WERI-Rb-1 (cell line): Measurements from ENCODE around the gene METTL23.

Source experiments
- DNase-seq: peaks from one replicate; pipeline ENCODE4 v3.0.0-alpha.2; 2020
- H3K27ac ChIP-seq: fragments of 250-450 bp; sonication (Bioruptor Pico); 2 replicates; pipeline ENCODE4 v1.5.1; 2020; ENCODE audit warnings: mild to moderate bottlenecking, moderate library complexity
- H3K27me3 ChIP-seq: fragments of 250-450 bp; sonication (Bioruptor Pico); 2 replicates; pipeline ENCODE4 v1.5.1; 2021; ENCODE audit warnings: mild to moderate bottlenecking, low read depth, moderate library complexity; ENCODE audit not compliant: insufficient read depth, severe bottlenecking
- H3K36me3 ChIP-seq: fragments of 250-450 bp; sonication (Bioruptor Pico); 2 replicates; pipeline ENCODE4 v1.5.1; 2020; ENCODE audit warnings: mild to moderate bottlenecking, moderate library complexity
- H3K4me3 ChIP-seq: 2 replicates; pipeline ENCODE4 v1.5.1; 2011; ENCODE audit warnings: low read depth, mild to moderate bottlenecking, control low read depth, low read length
- H3K9me3 ChIP-seq: fragments of 250-450 bp; sonication (Bioruptor Pico); 2 replicates; pipeline ENCODE4 v1.5.1; 2021; ENCODE audit warnings: mild to moderate bottlenecking, moderate library complexity; ENCODE audit not compliant: severe bottlenecking
- TF ChIP-seq, protein P1 (sequence below): IDR thresholded peaks from 2 replicates; pipeline ENCODE4 v1.5.1; 2011; ENCODE audit warnings: low read depth, mild to moderate bottlenecking, control low read depth, inconsistent platforms, low read length

The METTL23 gene

DNA sequence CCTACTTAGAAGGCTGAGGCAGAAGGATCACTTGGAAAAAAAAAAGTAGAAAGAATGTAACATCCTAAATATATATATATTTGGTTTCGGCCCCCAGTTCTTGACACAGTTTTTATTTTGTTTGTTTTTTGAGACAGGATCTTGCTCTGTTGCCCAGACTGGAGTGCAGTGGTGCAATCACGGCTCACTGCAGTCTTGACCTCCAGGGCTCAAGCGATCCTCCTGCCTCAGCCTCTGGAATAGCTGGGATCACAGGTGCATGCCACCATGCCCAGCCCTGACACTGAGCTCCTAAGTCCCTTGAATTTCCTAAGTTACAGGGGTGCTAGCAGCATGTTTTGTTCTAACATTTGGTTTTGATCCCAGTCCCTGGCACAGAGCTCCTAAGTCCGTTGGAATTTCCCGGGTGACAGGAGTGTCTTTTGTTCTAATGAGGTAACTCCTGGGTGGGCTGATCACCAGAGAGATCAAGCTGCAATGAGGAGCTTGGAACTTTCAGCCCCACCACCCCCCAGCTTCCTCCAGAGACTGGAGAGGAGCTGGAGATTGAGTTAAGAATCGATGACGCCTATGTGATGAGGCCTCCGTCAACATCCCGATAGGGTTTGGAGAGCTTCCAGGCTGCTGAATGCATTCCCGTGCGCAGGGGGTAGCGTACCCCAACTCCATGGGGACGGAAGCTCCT is 35.9 kb upstream of the METTL23 start:
- no peak overlapping the region for H3K27ac ChIP-seq
- no peaks in the 10 kb centered on the region for H3K27me3 ChIP-seq
- TF ChIP-seq, protein P1, sequence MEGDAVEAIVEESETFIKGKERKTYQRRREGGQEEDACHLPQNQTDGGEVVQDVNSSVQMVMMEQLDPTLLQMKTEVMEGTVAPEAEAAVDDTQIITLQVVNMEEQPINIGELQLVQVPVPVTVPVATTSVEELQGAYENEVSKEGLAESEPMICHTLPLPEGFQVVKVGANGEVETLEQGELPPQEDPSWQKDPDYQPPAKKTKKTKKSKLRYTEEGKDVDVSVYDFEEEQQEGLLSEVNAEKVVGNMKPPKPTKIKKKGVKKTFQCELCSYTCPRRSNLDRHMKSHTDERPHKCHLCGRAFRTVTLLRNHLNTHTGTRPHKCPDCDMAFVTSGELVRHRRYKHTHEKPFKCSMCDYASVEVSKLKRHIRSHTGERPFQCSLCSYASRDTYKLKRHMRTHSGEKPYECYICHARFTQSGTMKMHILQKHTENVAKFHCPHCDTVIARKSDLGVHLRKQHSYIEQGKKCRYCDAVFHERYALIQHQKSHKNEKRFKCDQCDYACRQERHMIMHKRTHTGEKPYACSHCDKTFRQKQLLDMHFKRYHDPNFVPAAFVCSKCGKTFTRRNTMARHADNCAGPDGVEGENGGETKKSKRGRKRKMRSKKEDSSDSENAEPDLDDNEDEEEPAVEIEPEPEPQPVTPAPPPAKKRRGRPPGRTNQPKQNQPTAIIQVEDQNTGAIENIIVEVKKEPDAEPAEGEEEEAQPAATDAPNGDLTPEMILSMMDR = no peak
- H3K4me3 ChIP-seq = no peak overlapping the region
- H3K36me3 ChIP-seq = peaks cover 20% of the 10 kb centered on the region
- DNase-seq = no peak
- H3K9me3 ChIP-seq = no peaks in the 10 kb centered on the region

DNA sequence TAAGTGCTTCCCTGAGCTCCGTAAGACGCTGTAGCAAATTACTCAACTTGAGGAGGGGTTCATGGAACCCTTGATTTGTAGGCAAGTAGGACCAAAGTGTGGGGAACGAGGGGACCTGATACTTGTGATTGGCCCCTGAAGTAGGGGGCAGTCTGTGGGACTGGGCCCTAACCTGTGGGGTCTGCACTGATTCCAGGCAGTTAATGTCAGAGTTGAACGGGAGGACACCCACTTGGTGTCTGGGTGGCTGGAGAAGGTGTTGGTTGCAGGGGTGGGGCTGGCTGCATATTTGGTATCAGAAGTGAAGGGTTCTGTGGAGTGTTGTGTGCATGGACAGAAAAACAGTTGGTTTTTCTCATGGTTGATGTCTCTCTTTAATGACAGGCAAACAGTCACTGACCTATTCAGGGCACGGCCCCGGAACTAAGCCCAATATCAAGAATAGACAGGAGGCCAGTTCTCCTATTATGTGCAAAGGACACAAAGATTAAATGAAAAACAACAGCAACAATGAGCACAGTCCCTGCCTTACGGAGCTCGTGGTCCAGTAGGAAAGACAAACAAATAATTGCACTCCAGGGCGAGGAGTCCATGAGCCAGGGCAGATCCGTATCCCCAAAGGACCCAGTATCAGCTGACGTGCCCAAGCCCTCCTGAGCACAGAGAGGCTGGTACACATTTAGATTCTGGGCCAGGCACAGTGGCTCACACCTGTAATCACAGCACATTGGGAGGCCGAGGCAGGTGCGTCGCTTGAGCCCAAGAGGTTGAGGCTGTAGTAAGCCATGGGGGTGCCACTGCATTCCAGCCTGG is 35.1 kb upstream of the METTL23 start:
- no peak overlapping the region for H3K27ac ChIP-seq
- no peaks in the 10 kb centered on the region for H3K27me3 ChIP-seq
- H3K36me3 ChIP-seq = peaks cover 14% of the 10 kb centered on the region
- TF ChIP-seq, protein P1 = no peak
- H3K4me3 ChIP-seq = no peak overlapping the region
- H3K9me3 ChIP-seq = no peaks in the 10 kb centered on the region
- no peak for DNase-seq

DNA sequence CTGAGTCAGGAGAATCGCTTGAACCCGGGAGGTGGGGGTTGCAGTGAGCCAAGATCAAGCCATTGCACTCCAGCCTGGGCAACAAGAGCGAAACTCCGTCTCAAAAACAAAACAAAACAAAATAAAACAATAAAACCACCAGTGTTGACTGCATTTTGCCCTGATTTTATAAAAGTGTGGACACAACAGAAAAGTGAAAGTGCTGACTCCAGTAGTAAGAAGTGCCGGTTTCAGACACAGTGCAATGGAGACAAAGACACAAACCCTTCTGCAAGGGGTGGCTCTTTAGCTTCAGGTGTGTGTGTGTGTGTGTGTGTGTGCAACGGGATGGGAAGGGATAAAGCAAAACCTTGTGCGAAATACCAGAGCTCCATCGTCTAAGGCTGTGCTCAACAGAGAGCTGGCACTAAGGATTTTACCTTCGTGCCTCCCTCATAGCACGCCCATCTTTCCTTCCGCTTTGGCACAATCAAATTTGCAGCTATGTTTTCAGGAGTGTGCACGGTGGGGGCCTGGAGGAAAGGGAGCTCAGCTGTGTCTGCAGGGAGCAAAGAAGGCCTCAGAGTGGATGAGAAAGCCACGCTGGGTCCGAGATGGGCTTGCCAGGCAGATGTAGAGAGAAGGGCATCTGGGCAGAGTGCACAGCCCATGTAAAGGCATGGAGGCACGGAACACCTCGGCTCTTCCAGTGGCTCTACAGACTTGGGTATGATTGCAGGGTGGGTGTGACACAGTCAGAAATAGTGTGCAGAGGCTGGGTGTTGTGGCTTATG is 31.4 kb upstream of the METTL23 start:
- Histone ChIP-seq H3K4me3 (no peak overlapping the region), H3K9me3 (no peaks in the 10 kb centered on the region), H3K36me3 (no peaks in the 10 kb centered on the region; the same call in none of the 2 replicates), H3K27me3 (no peaks in the 10 kb centered on the region), H3K27ac (no peak overlapping the region)
- TF ChIP-seq, protein P1 = no peak
- no peak for DNase-seq

GRCh38 chr17:76696763-76697701 is 29.6 kb upstream of the METTL23 start:
- H3K36me3 ChIP-seq = no peaks in the 10 kb centered on the region; the same call in none of the 2 replicates
- no peaks in the 10 kb centered on the region for H3K9me3 ChIP-seq
- H3K27ac ChIP-seq = peak overlapping the region; percentile 69
- DNase-seq = no peak
- H3K4me3 ChIP-seq = no peak overlapping the region
- no peaks in the 10 kb centered on the region for H3K27me3 ChIP-seq
- TF ChIP-seq, protein P1 = no peak
